Osteoblast (primary cell): ENCODE results near the gene OR1M1. TPM values are rescaled to one million over a fixed set of nuclear protein-coding genes. Genes with fewer than 3 reads are reported as not detected.

Experiments
- DNase-seq: peaks from one replicate; pipeline ENCODE4 v3.0.0; 2011; ENCODE audit warnings: low spot score, mixed read lengths; ENCODE audit not compliant: insufficient read length; ENCODE audit errors: missing footprints
- H2AFZ ChIP-seq: 2 replicates; pipeline ENCODE4 v1.6.0; 2011; ENCODE audit warnings: mild to moderate bottlenecking, low read length
- H3K27ac ChIP-seq: 2 replicates; pipeline ENCODE4 v1.5.1; 2011; ENCODE audit warnings: mild to moderate bottlenecking, low read depth, low read length, moderate library complexity
- H3K27me3 ChIP-seq: 2 replicates; pipeline ENCODE4 v1.6.0; 2012; ENCODE audit warnings: mild to moderate bottlenecking, control low read depth, inconsistent platforms, low read length, moderate library complexity; ENCODE audit not compliant: insufficient read depth
- H3K36me3 ChIP-seq: 2 replicates; pipeline ENCODE4 v1.5.1; 2011; ENCODE audit warnings: mild to moderate bottlenecking, low read length, control low read depth, moderate library complexity; ENCODE audit not compliant: insufficient read depth
- H3K4me1 ChIP-seq: 2 replicates; pipeline ENCODE4 v1.5.1; 2011; ENCODE audit warnings: mild to moderate bottlenecking, low read length, control low read depth, moderate library complexity; ENCODE audit not compliant: insufficient read depth
- H3K4me2 ChIP-seq: 2 replicates; pipeline ENCODE4 v1.6.0; 2011; ENCODE audit warnings: mild to moderate bottlenecking, low read length; ENCODE audit not compliant: insufficient read depth
- H3K4me3 ChIP-seq: fragments of 200-600 bp; sonication (generic); 3 replicates; pipeline ENCODE4 v1.5.1; 2012; ENCODE audit warnings: mild to moderate bottlenecking, low read length, inconsistent platforms; ENCODE audit not compliant: insufficient read depth
- H3K79me2 ChIP-seq: 2 replicates; pipeline ENCODE4 v1.6.0; 2012; ENCODE audit warnings: mild to moderate bottlenecking, low read length, control low read depth, inconsistent platforms; ENCODE audit not compliant: insufficient read depth
- H3K9me3 ChIP-seq: 2 replicates; pipeline ENCODE4 v1.5.1; 2011; ENCODE audit warnings: low read depth, low read length, control low read depth
- H4K20me1 ChIP-seq: 2 replicates; pipeline ENCODE4 v1.6.0; 2012; ENCODE audit warnings: mild to moderate bottlenecking, low read length, control low read depth; ENCODE audit not compliant: insufficient read depth
- CTCF ChIP-seq: IDR thresholded peaks from 2 replicates; pipeline ENCODE4 v1.5.1; 2011; ENCODE audit warnings: mild to moderate bottlenecking, low read depth, low read length, moderate library complexity; ENCODE audit errors: extremely low read depth
- total RNA-seq: library from RNA; depleted of rRNA; stranded (reverse); fragments of >200 nt; gene quantifications from 2 replicates; pipeline ENCODE4 v1.2.3, GENCODE V29; 2012

The OR1M1 gene, protein sequence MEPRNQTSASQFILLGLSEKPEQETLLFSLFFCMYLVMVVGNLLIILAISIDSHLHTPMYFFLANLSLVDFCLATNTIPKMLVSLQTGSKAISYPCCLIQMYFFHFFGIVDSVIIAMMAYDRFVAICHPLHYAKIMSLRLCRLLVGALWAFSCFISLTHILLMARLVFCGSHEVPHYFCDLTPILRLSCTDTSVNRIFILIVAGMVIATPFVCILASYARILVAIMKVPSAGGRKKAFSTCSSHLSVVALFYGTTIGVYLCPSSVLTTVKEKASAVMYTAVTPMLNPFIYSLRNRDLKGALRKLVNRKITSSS
- not detected in 2 replicates for total RNA-seq

- no peak within 1 kb of the TSS for H3K4me2 ChIP-seq
- no peaks in the 10 kb centered on the region for H3K79me2 ChIP-seq
- no peaks in the 10 kb centered on the region for H3K4me1 ChIP-seq
- H3K27me3 ChIP-seq: no peaks in the 10 kb centered on the region
- H2AFZ ChIP-seq: no peak within 1 kb of the TSS
- no peak within 1 kb of the TSS for H3K4me3 ChIP-seq
- no peaks in the 10 kb centered on the region for H4K20me1 ChIP-seq
- H3K36me3 ChIP-seq: no peaks in the 10 kb centered on the region
- no peak within 1 kb of the TSS for H3K27ac ChIP-seq
- no peak for DNase-seq
- no peaks in the 10 kb centered on the region for H3K9me3 ChIP-seq
- TF ChIP-seq CTCF: no peak
Measured at GRCh38 chr19:9086761-9087160, at the start of gene OR1M1. OR1M1 (plus strand) TSS chr19:9087061; CDS start chr19:9093245, 6,184 bp downstream.

GRCh38 chr19:9037400-9038062 is 49.3 kb upstream of the OR1M1 start:
- Histone ChIP-seq H2AFZ (no peak overlapping the region), H3K27ac (no peak overlapping the region), H3K9me3 (no peaks in the 10 kb centered on the region), H3K4me1 (no peaks in the 10 kb centered on the region), H3K36me3 (no peaks in the 10 kb centered on the region), H4K20me1 (no peaks in the 10 kb centered on the region), H3K4me2 (no peak overlapping the region), H3K4me3 (no peak overlapping the region), H3K27me3 (no peaks in the 10 kb centered on the region), H3K79me2 (no peaks in the 10 kb centered on the region)
- no peak for TF ChIP-seq CTCF
- DNase-seq: no peak

DNA sequence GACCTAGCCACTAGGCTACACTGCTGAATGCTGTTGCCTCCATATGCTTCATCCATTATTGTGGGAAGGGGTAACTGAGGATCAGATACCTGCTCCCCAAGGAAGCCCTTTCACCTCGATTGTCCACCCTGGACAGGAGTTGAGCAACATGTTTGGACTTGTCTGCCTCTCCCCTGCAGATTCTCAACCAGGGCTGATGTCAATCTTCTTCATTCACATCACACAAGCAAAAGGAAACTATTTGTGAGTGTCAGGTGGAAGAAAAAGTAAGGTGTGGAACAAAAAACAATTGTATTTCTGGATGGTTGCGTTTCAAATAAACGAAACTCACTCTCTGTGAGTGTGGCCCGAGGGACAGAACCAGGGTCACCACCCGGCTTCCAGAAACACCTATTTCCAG is 47.1 kb upstream of the OR1M1 start:
- Histone ChIP-seq H2AFZ (no peak overlapping the region), H3K27ac (no peak overlapping the region), H3K36me3 (no peaks in the 10 kb centered on the region), H3K79me2 (no peaks in the 10 kb centered on the region), H3K27me3 (no peaks in the 10 kb centered on the region), H3K4me3 (no peak overlapping the region), H3K4me1 (no peaks in the 10 kb centered on the region), H3K4me2 (no peak overlapping the region), H4K20me1 (no peaks in the 10 kb centered on the region), H3K9me3 (no peaks in the 10 kb centered on the region)
- no peak for DNase-seq
- TF ChIP-seq CTCF: no peak

GRCh38 chr19:9040131-9040530 is 46.7 kb upstream of the OR1M1 start:
- no peak overlapping the region for H3K4me3 ChIP-seq
- no peaks in the 10 kb centered on the region for H3K79me2 ChIP-seq
- no peaks in the 10 kb centered on the region for H3K9me3 ChIP-seq
- no peak overlapping the region for H3K27ac ChIP-seq
- H4K20me1 ChIP-seq: no peaks in the 10 kb centered on the region
- no peak for TF ChIP-seq CTCF
- no peak overlapping the region for H3K4me2 ChIP-seq
- H3K4me1 ChIP-seq: no peaks in the 10 kb centered on the region
- no peak overlapping the region for H2AFZ ChIP-seq
- H3K27me3 ChIP-seq: no peaks in the 10 kb centered on the region
- H3K36me3 ChIP-seq: no peaks in the 10 kb centered on the region
- DNase-seq: no peak
